Spleen (tissue), 7 donors: Measurements from ENCODE around the gene SLC39A8.

Experiments used
- POLR2A ChIP-seq, 3 donors: fragments of 450-650 bp; IDR thresholded peaks; one replicate each; pipeline ENCODE4 v1.5.1; 2017; ENCODE audit warnings: antibody characterized with exemption in 3 of 3, mild to moderate bottlenecking in 1 of 3
- POLR2AphosphoS5 ChIP-seq, 3 donors: sonication (generic); formaldehyde crosslinking; IDR thresholded peaks; one replicate each; pipeline ENCODE4 v1.5.1; 2017; ENCODE audit warnings: antibody characterized with exemption in 3 of 3
- TF ChIP-seq, protein P1 (sequence below), 11 experiments: fragments of 200-600 bp in 7 of 11; fragments of 450-650 bp in 4 of 11; sonication (generic) in 4 of 11; IDR thresholded peaks in 8 of 11; conservative IDR thresholded peaks in 3 of 11; 1 replicate in 7 of 11; 2 replicates in 4 of 11; pipeline versions ENCODE4 v1.4.0 to v1.8.0; 2016 to 2021; ENCODE audit warnings: antibody characterized with exemption in 11 of 11, inconsistent platforms in 4 of 11, mild to moderate bottlenecking in 1 of 11
- donor health status: DM: no; HTN: no; CAD: no; lungs with moderate emphysema.
- donor health status: DM: no; HTN: no; CAD: no.
- donor health status: DM: no; HTN: no; CAD: no.

DNA sequence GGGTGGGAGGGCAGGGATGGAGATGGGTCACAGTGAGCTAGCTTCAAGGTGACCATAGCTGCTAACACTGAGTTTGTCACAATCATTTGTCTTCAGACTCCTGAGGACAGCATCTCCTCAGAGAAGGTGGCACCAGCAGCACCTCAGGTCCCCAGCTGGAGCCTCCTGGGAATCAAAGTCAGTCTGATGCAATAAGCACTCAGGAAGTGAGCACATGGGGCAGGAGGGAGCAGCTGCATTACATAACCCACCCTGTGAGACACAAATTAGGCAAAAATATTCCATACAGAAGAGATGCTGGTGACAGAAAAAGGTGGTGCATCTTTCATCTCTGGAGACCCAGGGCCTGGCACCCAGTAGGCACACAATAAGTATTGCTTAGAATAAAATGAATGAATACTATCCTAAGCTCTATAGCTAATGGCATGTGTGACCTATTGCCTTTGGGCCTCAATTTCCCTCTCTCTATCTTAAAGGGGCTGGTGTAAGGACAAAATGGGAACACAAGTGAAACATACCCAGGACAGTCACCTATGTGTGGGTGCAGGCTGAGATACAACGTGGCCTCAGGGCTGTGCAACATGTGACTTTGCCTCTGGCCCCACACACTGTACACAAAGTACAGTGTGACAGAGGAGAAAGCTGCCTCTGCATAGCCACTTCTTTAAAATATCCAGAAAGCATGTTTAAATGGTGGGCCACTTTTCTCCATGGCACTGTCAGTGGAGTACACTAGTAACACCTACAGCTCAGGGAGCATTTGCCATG lies 37.1 kb downstream of the SLC39A8 start:
- TF ChIP-seq POLR2AphosphoS5 (IDR thresholded peaks at IDR 0.05) (no peak), POLR2A (IDR thresholded peaks at IDR 0.05) (no peak)
- TF ChIP-seq, protein P1, sequence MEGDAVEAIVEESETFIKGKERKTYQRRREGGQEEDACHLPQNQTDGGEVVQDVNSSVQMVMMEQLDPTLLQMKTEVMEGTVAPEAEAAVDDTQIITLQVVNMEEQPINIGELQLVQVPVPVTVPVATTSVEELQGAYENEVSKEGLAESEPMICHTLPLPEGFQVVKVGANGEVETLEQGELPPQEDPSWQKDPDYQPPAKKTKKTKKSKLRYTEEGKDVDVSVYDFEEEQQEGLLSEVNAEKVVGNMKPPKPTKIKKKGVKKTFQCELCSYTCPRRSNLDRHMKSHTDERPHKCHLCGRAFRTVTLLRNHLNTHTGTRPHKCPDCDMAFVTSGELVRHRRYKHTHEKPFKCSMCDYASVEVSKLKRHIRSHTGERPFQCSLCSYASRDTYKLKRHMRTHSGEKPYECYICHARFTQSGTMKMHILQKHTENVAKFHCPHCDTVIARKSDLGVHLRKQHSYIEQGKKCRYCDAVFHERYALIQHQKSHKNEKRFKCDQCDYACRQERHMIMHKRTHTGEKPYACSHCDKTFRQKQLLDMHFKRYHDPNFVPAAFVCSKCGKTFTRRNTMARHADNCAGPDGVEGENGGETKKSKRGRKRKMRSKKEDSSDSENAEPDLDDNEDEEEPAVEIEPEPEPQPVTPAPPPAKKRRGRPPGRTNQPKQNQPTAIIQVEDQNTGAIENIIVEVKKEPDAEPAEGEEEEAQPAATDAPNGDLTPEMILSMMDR (IDR thresholded peaks at IDR 0.05 in 8 of 11, conservative IDR thresholded peaks at IDR 0.05 in 3 of 11): no peak
